IMR-90 (cell line): ENCODE measurements around the gene CREB5. TPM values are rescaled to one million over a fixed set of nuclear protein-coding genes. Genes with fewer than 3 reads are reported as not detected.

Experiments used
- ATAC-seq: fragments of 200-7000 bp; cut with Tn5 transposase; 2 replicates; pipeline ENCODE4 v1.9.1; 2020; ENCODE audit warnings: low read depth, mild to moderate bottlenecking, moderate library complexity
- BruUV-seq: library from RNA; stranded (reverse); fragments of 400-500 nt; replicated peaks from 2 replicates; lab custom pipeline; 2021; lab: Mats Ljungman, UMichigan
- CTCF ChIA-PET: fragments of 300-600 bp; formaldehyde crosslinking; extraction: SDS; loops from one replicate; lab custom pipeline; 2021; ENCODE audit warnings: antibody characterized with exemption; lab: Yijun Ruan, JAX
- POLR2A ChIA-PET: fragments of 300-600 bp; sonication (Branson Sonifier 250); formaldehyde crosslinking; loops from one replicate; lab custom pipeline; 2022; ENCODE audit warnings: antibody characterized with exemption; ENCODE audit not compliant: unreplicated experiment; lab: Charles Lee
- DNase-seq: peaks from one replicate; pipeline ENCODE4 v3.0.0; 2013
- H2AFZ ChIP-seq: replicated peaks from 2 replicates; pipeline ENCODE3; 2013; ENCODE audit warnings: low read length, mild to moderate bottlenecking; ENCODE audit not compliant: poor library complexity
- H2AK5ac ChIP-seq: 2 replicates; pipeline ENCODE4 v1.6.1; 2013; ENCODE audit warnings: low read depth, low read length, inconsistent platforms
- H2AK9ac ChIP-seq: replicated peaks from 2 replicates; pipeline ENCODE3; 2013; ENCODE audit warnings: mild to moderate bottlenecking, low read depth, low read length, moderate library complexity; ENCODE audit not compliant: poor library complexity
- H2BK120ac ChIP-seq: 2 replicates; pipeline ENCODE4 v1.6.1; 2013; ENCODE audit warnings: low read depth, low read length, inconsistent platforms
- H2BK15ac ChIP-seq: 3 replicates; pipeline ENCODE4 v1.6.1; 2013; ENCODE audit warnings: low read depth, low read length, inconsistent platforms
- H2BK20ac ChIP-seq: 2 replicates; pipeline ENCODE4 v1.6.1; 2013; ENCODE audit warnings: low read depth, mild to moderate bottlenecking, inconsistent platforms, low read length, moderate library complexity
- H2BK5ac ChIP-seq: 2 replicates; pipeline ENCODE4 v1.6.1; 2013; ENCODE audit warnings: mild to moderate bottlenecking, low read depth, low read length, inconsistent platforms; ENCODE audit not compliant: poor library complexity, severe bottlenecking
- H3K14ac ChIP-seq: replicated peaks from 2 replicates; pipeline ENCODE4 v1.6.1; 2013; ENCODE audit warnings: low read depth, low read length, inconsistent platforms
- H3K18ac ChIP-seq: 2 replicates; pipeline ENCODE4 v1.6.1; 2013; ENCODE audit warnings: low read depth, low read length, control low read depth
- H3K23ac ChIP-seq: 2 replicates; pipeline ENCODE4 v1.6.1; 2013; ENCODE audit warnings: low read depth, low read length, inconsistent platforms
- H3K27ac ChIP-seq: 2 replicates; pipeline ENCODE4 v1.5.1; 2013; ENCODE audit warnings: mild to moderate bottlenecking, control low read depth, low read length; ENCODE audit not compliant: insufficient read depth
- H3K27me3 ChIP-seq: 2 replicates; pipeline ENCODE4 v1.6.1; 2013; ENCODE audit warnings: low read length; ENCODE audit not compliant: control insufficient read depth, insufficient read depth
- H3K36me3 ChIP-seq: 2 replicates; pipeline ENCODE4 v1.6.1; 2013; ENCODE audit warnings: low read length, mixed read lengths; ENCODE audit not compliant: control insufficient read depth, insufficient read depth
- H3K4ac ChIP-seq: 2 replicates; pipeline ENCODE4 v1.6.1; 2013; ENCODE audit warnings: low read depth, low read length, inconsistent platforms
- H3K4me1 ChIP-seq: 2 replicates; pipeline ENCODE4 v1.6.1; 2013; ENCODE audit warnings: low read length, mixed read lengths; ENCODE audit not compliant: control insufficient read depth, insufficient read depth
- H3K4me2 ChIP-seq: 2 replicates; pipeline ENCODE4 v1.6.1; 2013; ENCODE audit warnings: low read depth, mild to moderate bottlenecking, control low read depth, low read length, moderate library complexity
- H3K4me3 ChIP-seq: 2 replicates; pipeline ENCODE4 v1.5.1; 2013; ENCODE audit warnings: low read depth, mild to moderate bottlenecking, control low read depth, low read length, moderate library complexity; ENCODE audit not compliant: insufficient read depth
- H3K56ac ChIP-seq: 2 replicates; pipeline ENCODE4 v1.6.1; 2013; ENCODE audit warnings: low read length, inconsistent platforms; ENCODE audit not compliant: insufficient read depth; ENCODE audit errors: extremely low read depth
- H3K79me1 ChIP-seq, 2 experiments: 2 replicates each; pipeline ENCODE4 v1.6.1; 2013; ENCODE audit warnings: low read length in 2 of 2, inconsistent platforms in 1 of 2, low read depth in 1 of 2
- H3K9ac ChIP-seq: 2 replicates; pipeline ENCODE4 v1.6.1; 2013; ENCODE audit warnings: low read depth, low read length, control low read depth
- H3K9me1 ChIP-seq: 2 replicates; pipeline ENCODE4 v1.6.1; 2013; ENCODE audit warnings: low read length, inconsistent platforms; ENCODE audit not compliant: insufficient read depth
- H3K9me3 ChIP-seq: 2 replicates; pipeline ENCODE4 v1.6.1; 2013; ENCODE audit warnings: low read length; ENCODE audit not compliant: control insufficient read depth, insufficient read depth
- H4K20me1 ChIP-seq: 2 replicates; pipeline ENCODE4 v1.6.1; 2013; ENCODE audit warnings: low read length, inconsistent platforms; ENCODE audit not compliant: insufficient read depth
- H4K5ac ChIP-seq: 2 replicates; pipeline ENCODE4 v1.6.1; 2013; ENCODE audit warnings: mild to moderate bottlenecking, low read depth, low read length, control low read depth
- H4K8ac ChIP-seq, 2 experiments: 2 replicates each; pipeline ENCODE4 v1.6.1; 2013; ENCODE audit warnings: low read depth in 2 of 2, low read length in 2 of 2, control low read depth in 1 of 2, inconsistent platforms in 1 of 2
- H4K91ac ChIP-seq: 2 replicates; pipeline ENCODE4 v1.6.1; 2013; ENCODE audit warnings: low read depth, low read length, inconsistent platforms; ENCODE audit not compliant: insufficient read depth
- CEBPB ChIP-seq: IDR thresholded peaks from 2 replicates; pipeline ENCODE4 v1.6.1; 2012; ENCODE audit warnings: low read depth, low read length, improper control_type of control experiment
- CHD1 ChIP-seq: IDR thresholded peaks from 2 replicates; pipeline ENCODE4 v1.6.1; 2012; ENCODE audit warnings: low read depth, low read length, improper control_type of control experiment
- MAFK ChIP-seq: IDR thresholded peaks from 2 replicates; pipeline ENCODE4 v1.6.1; 2012; ENCODE audit warnings: low read depth, low read length, improper control_type of control experiment
- MAZ ChIP-seq: IDR thresholded peaks from 2 replicates; pipeline ENCODE4 v1.6.1; 2012; ENCODE audit warnings: low read depth, mild to moderate bottlenecking, low read length, improper control_type of control experiment, moderate library complexity, borderline replicate concordance
- MXI1 ChIP-seq: IDR thresholded peaks from 2 replicates; pipeline ENCODE4 v1.6.1; 2012; ENCODE audit warnings: low read depth, mild to moderate bottlenecking, low read length, moderate library complexity, borderline replicate concordance
- RFX5 ChIP-seq: IDR thresholded peaks from 2 replicates; pipeline ENCODE4 v1.8.0; 2012; ENCODE audit warnings: low read depth, mild to moderate bottlenecking, low read length, moderate library complexity
- WGBS, 2 experiments: methylation state at CpG; one replicate each; pipeline versions ENCODE4 v1.1.5 to v1.1.7; 2013; ENCODE audit warnings: missing lambda C conversion rate in 2 of 2; ENCODE audit not compliant: insufficient read length in 1 of 2; ENCODE audit errors: extremely low coverage in 2 of 2; 5-methylcytosine and 5-hydroxymethylcytosine counted together
- dilution Hi-C: fragments of 300-500 bp; cut with HindIII; formaldehyde crosslinking; loops from one replicate; pipeline ENCODE4 v1.14.3; 2018; ENCODE audit warnings: low sequenced_read_pairs; ENCODE audit not compliant: unreplicated experiment
- in situ Hi-C: fragments of 300-500 bp; cut with MboI; formaldehyde crosslinking; loops from 3 replicates; pipeline ENCODE4 v1.14.3; 2019; ENCODE audit warnings: low sequenced_read_pairs, inconsistent platforms, mixed read lengths
- intact Hi-C: fragments of 100-400 bp; cut with micrococcal nuclease; formaldehyde crosslinking; loops from 2 replicates; pipeline ENCODE4 v1.10.0; 2022
- polyA plus RNA-seq, 3 experiments: library from polyadenylated mRNA; depleted of rRNA; stranded (reverse); fragments of >200 nt; gene quantifications; 2 replicates each; pipeline ENCODE4 v1.2.3, GENCODE V29; 2012; ENCODE audit warnings: low replicate concordance in 1 of 3
- total RNA-seq: library from RNA; depleted of rRNA; stranded (reverse); fragments of >200 nt; gene quantifications from 2 replicates; pipeline ENCODE4 v1.2.3, GENCODE V29; 2012

Gene CREB5
- total and polyA plus RNA-seq, 2 of the 4 experiments (the other 2 are of a cell fraction) = 7.3 to 13.1 TPM

DNA sequence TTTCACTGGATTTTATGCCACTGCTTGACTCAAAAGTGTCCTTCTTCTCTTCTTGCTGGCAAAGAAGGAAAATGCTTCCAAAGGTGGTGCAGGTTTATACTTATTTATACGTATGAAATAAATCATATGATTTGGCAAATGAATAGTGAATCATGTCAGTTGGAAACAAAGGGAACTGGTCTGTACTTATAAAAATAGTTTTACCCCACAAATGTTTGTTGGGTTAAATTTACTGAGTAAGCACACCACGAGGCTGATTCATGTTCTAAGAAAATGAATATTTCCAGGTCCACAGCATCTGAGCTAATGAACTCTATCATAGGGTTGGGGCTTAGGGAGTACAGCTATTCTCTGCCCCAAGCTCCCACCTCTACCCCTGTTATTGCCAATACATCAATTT, 313.6 kb downstream of the CREB5 start:
- H2AFZ ChIP-seq = no peak overlapping the region
- no peak overlapping the region for H3K18ac ChIP-seq
- CTCF ChIA-PET = no interaction called here
- intact Hi-C loops (no loop called here), in situ Hi-C loops (no loop called here), dilution Hi-C loops (no loop called here)
- H3K56ac ChIP-seq = no peak overlapping the region
- H4K91ac ChIP-seq = no peak overlapping the region
- H2BK5ac ChIP-seq = no peak overlapping the region
- H3K4me1 ChIP-seq = no peaks in the 10 kb centered on the region; the same call in none of the 2 replicates
- H4K5ac ChIP-seq = no peak overlapping the region
- WGBS, 2 experiments = no CpG with 5 or more reads among the region's 2 CpGs
- H2BK20ac ChIP-seq = no peak overlapping the region
- H3K23ac ChIP-seq = no peak overlapping the region
- no peak overlapping the region for H2AK5ac ChIP-seq
- H2AK9ac ChIP-seq = no peak overlapping the region
- no peak overlapping the region for H2BK15ac ChIP-seq
- no peak overlapping the region for H3K14ac ChIP-seq
- no peak overlapping the region for H3K4me3 ChIP-seq
- TF ChIP-seq MAFK (peak; percentile 22; the same call in 1 of the 2 replicates), CHD1 (no peak), CEBPB (no peak), MAZ (no peak), MXI1 (no peak), RFX5 (no peak)
- H3K9me3 ChIP-seq = no peaks in the 10 kb centered on the region
- H3K79me1 ChIP-seq = peaks cover 0 to 3% of the 10 kb centered on the region in 2 experiments; a peak in 1 of 4 replicates
- H3K27ac ChIP-seq = no peak overlapping the region
- BruUV-seq = no TSS peak
- H2BK120ac ChIP-seq = no peak overlapping the region
- H3K9me1 ChIP-seq = no peaks in the 10 kb centered on the region; the same call in 1 of the 2 replicates
- no peak overlapping the region for H3K4ac ChIP-seq
- POLR2A ChIA-PET = no interaction called here
- no peak overlapping the region for H4K8ac ChIP-seq
- peak; percentile 49 for DNase-seq
- H4K20me1 ChIP-seq = no peaks in the 10 kb centered on the region
- no peak overlapping the region for H3K9ac ChIP-seq
- H3K4me2 ChIP-seq = no peak overlapping the region
- no peaks in the 10 kb centered on the region for H3K27me3 ChIP-seq
- H3K36me3 ChIP-seq = peaks cover 2% of the 10 kb centered on the region
- ATAC-seq = peak; percentile 37; the same call in 1 of the 2 replicates
